A549 (cell line): ENCODE measurements around the gene LAMP2.
"Not testable (repeated sequence)": the region's sequence is repeated elsewhere in the genome, so short reads cannot be mapped to it uniquely, and the experiment has no call there.

Experiments used
- CTCF ChIP-seq: fragments of >200 bp; sonication (Bioruptor Twin); formaldehyde crosslinking; IDR thresholded peaks from 3 replicates; pipeline ENCODE4 v1.5.1; 2016
- MAFK ChIP-seq: fragments of 450-650 bp; IDR thresholded peaks from 2 replicates; pipeline ENCODE4 v1.6.1; 2014; ENCODE audit not compliant: partially characterized antibody
- RFX5 ChIP-seq: fragments of 450-650 bp; IDR thresholded peaks from 2 replicates; pipeline ENCODE4 v1.7.1; 2014; ENCODE audit warnings: antibody characterized with exemption, mild to moderate bottlenecking, moderate library complexity
- SMC3 ChIP-seq: fragments of >200 bp; sonication (Bioruptor Twin); formaldehyde crosslinking; IDR thresholded peaks from 3 replicates; pipeline ENCODE4 v1.6.1; 2018; ENCODE audit warnings: inconsistent platforms

GRCh38 chrX:120490119-120490518 is 21.0 kb upstream of the LAMP2 start:
- TF ChIP-seq MAFK, SMC3, CTCF, RFX5: not testable (repeated sequence)
